HepG2 (cell line): ENCODE results near the gene LSM3.
"Not testable (repeated sequence)": the region's sequence is repeated elsewhere in the genome, so short reads cannot be mapped to it uniquely, and the experiment has no call there.

Source experiments
- CTCF ChIP-seq: sonication (generic); formaldehyde crosslinking; IDR thresholded peaks from 2 replicates; pipeline ENCODE4 v1.5.0; 2020; ENCODE audit warnings: mild to moderate bottlenecking, missing genetic modification reagents, moderate library complexity
- EP300 ChIP-seq, 3 experiments: sonication (generic) in 1 of 3; formaldehyde crosslinking in 1 of 3; IDR thresholded peaks; 2 replicates each; pipeline versions ENCODE4 v1.5.1 to v1.6.1; 2011 to 2020; ENCODE audit warnings: low read depth in 2 of 3, low read length in 2 of 3, borderline replicate concordance in 1 of 3, improper control_type of control experiment in 1 of 3, mild to moderate bottlenecking in 1 of 3, missing genetic modification reagents in 1 of 3, moderate library complexity in 1 of 3
- FOXA3 ChIP-seq: IDR thresholded peaks from 2 replicates; pipeline ENCODE4 v1.6.1; 2016; ENCODE audit warnings: missing genetic modification reagents, missing compliant biosample characterization
- HCFC1 ChIP-seq: fragments of 150-350 bp; IDR thresholded peaks from 2 replicates; pipeline ENCODE4 v1.6.1; 2014; ENCODE audit warnings: low read depth, low read length
- HNRNPH1 ChIP-seq: fragments of 200-400 bp; formaldehyde crosslinking; optimal IDR thresholded peaks from 2 replicates; pipeline ENCODE3; 2017; ENCODE audit warnings: mild to moderate bottlenecking, low read depth, low read length
- ISL2 ChIP-seq: sonication (generic); formaldehyde crosslinking; IDR thresholded peaks from 2 replicates; pipeline ENCODE4 v1.5.0; 2020; ENCODE audit warnings: missing genetic modification reagents
- POLR2A ChIP-seq, 2 experiments: IDR thresholded peaks; 2 replicates each; pipeline ENCODE4 v1.6.1; 2011; ENCODE audit warnings: low read depth in 2 of 2, low read length in 2 of 2, mild to moderate bottlenecking in 1 of 2, moderate library complexity in 1 of 2; ENCODE audit not compliant: insufficient read depth in 1 of 2
- POLR2AphosphoS5 ChIP-seq: IDR thresholded peaks from 2 replicates; pipeline ENCODE4 v1.6.1; 2012; ENCODE audit warnings: low read depth, low read length
- SATB2 ChIP-seq: sonication (generic); formaldehyde crosslinking; IDR thresholded peaks from 2 replicates; pipeline ENCODE4 v1.5.0; 2020; ENCODE audit warnings: missing genetic modification reagents
- SOX5 ChIP-seq: IDR thresholded peaks from 2 replicates; pipeline ENCODE4 v1.6.1; 2016; ENCODE audit warnings: borderline replicate concordance
- ZNF274 ChIP-seq: sonication (generic); formaldehyde crosslinking; IDR thresholded peaks from 2 replicates; pipeline ENCODE4 v1.5.1; 2020; ENCODE audit warnings: mild to moderate bottlenecking, missing genetic modification reagents
- ZNF441 ChIP-seq: sonication (generic); formaldehyde crosslinking; IDR thresholded peaks from 2 replicates; pipeline ENCODE4 v1.7.0; 2021; ENCODE audit warnings: missing genetic modification reagents, borderline replicate concordance
- ZNF629 ChIP-seq: sonication (generic); formaldehyde crosslinking; conservative IDR thresholded peaks from 2 replicates; pipeline ENCODE4 v1.5.0; 2020; ENCODE audit warnings: missing genetic modification reagents
- TF ChIP-seq, protein P1 (sequence below): sonication (generic); formaldehyde crosslinking; IDR thresholded peaks from 2 replicates; pipeline ENCODE4 v1.4.0; 2020; ENCODE audit warnings: missing genetic modification reagents

- TF ChIP-seq HCFC1; ZNF629 (CRISPR knock-in tag); HNRNPH1; POLR2AphosphoS5; CTCF (CRISPR knock-in tag); SOX5 (CRISPR knock-in tag); FOXA3; ISL2; POLR2A (IDR thresholded peaks at IDR 0.05; ENCODE audit: insufficient read depth in 1 of 2, low read depth in 2 of 2, low read length in 2 of 2); ZNF441; EP300 (IDR thresholded peaks at IDR 0.05; ENCODE audit: low read depth in 2 of 2, low read length in 2 of 2); EP300 (CRISPR knock-in tag; IDR thresholded peaks at IDR 0.05; ENCODE audit: borderline replicate concordance); SATB2 (CRISPR knock-in tag); ZNF274 (CRISPR knock-in tag): not testable (repeated sequence)
- TF ChIP-seq, protein P1, sequence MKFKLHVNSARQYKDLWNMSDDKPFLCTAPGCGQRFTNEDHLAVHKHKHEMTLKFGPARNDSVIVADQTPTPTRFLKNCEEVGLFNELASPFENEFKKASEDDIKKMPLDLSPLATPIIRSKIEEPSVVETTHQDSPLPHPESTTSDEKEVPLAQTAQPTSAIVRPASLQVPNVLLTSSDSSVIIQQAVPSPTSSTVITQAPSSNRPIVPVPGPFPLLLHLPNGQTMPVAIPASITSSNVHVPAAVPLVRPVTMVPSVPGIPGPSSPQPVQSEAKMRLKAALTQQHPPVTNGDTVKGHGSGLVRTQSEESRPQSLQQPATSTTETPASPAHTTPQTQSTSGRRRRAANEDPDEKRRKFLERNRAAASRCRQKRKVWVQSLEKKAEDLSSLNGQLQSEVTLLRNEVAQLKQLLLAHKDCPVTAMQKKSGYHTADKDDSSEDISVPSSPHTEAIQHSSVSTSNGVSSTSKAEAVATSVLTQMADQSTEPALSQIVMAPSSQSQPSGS (CRISPR knock-in tag), result not testable (repeated sequence)
Measured at GRCh38 chr3:14226351-14226750, 47.7 kb downstream of the LSM3 start.
